Measurements from ENCODE around the gene SNTA1.

GRCh38 chr20:33444797-33445560, 1.4 kb upstream of the SNTA1 start:
- peak; percentile 13 to 59 for TF ChIP-seq CTCF (conservative IDR thresholded peaks at IDR 0.05 in 1 of 2, IDR thresholded peaks at IDR 0.05 in 1 of 2; ENCODE audit: extremely low read depth in 1 of 2, insufficient read depth in 1 of 2, low read depth in 1 of 2, low read length in 2 of 2)
- no peak for TF ChIP-seq EZH2 (IDR thresholded peaks at IDR 0.05; ENCODE audit: borderline replicate concordance, low read length)
